ENCODE results near the gene XIST.

GRCh38 chrX:73877687-73878086 is 25.2 kb upstream of the XIST start:
- TF ChIP-seq CTCF (IDR thresholded peaks at IDR 0.05; ENCODE audit: low read depth, low read length, missing input control) (no peak), RAD21 (IDR thresholded peaks at IDR 0.05) (no peak), GABPA (IDR thresholded peaks at IDR 0.05 in 1 of 2, conservative IDR thresholded peaks at IDR 0.05 in 1 of 2) (no peak), EGR1 (IDR thresholded peaks at IDR 0.05; ENCODE audit: low read depth in 2 of 2) (no peak), YY1 (IDR thresholded peaks at IDR 0.05) (no peak), SP1 (IDR thresholded peaks at IDR 0.05) (no peak), REST (IDR thresholded peaks at IDR 0.05) (no peak), ZBTB33 (IDR thresholded peaks at IDR 0.05) (no peak), ATF3 (IDR thresholded peaks at IDR 0.05) (no peak)
